GM19099 (cell line): ENCODE data around the gene COA1.

Source experiments
- POLR2A ChIP-seq: IDR thresholded peaks from 3 replicates; pipeline ENCODE4 v1.6.1; 2011; ENCODE audit warnings: low read depth; ENCODE audit not compliant: insufficient read length; ENCODE audit errors: extremely low read depth

The COA1 gene

GRCh38 chr7:43650457-43651052 lies 78.8 kb downstream of the COA1 start:
- no peak for TF ChIP-seq POLR2A

GRCh38 chr7:43649755-43650274 lies 79.5 kb downstream of the COA1 start:
- TF ChIP-seq POLR2A, result peak; percentile 47

DNA sequence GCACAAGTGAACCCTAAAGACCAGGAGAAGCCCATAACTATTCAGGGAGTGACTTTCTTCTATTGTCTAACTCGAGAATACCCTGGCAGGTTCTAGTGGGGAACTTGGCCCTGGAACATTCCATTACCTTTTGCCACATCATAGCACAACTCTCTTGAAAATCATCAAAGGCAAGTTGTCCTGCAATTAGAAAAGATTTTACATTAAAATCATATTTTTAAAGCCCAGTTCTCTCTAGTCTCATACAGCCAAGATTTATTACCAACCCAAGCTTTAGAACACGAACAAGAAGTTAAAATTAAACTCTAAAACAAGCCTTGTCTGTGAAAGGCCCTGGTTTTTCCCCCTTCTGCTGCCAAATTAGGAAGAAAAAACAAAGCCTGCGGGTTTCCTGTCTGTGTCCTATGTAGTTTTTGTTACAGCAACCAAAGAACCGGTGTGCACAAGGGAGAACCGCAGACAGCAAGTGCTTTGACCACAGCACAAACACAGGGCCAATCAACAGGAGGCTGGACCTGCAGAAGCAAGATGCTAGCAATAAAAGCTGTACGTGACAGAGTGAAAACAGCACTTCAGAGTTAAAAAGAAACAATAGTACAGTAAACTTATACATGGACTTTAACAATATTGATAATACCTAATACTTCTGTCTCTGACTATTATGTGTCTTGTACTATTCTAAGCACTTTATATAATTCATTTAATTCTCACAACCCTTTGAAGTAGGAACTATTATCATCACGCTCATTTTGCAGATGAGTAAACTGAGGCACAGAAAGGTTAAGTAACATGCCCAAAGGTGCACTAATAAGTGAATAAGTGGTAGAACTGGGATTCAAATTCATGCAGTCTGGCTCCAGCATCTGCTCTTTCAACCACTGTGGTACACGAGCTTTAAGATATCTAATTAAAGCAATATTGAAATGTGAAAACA lies 80.6 kb downstream of the COA1 start:
- TF ChIP-seq POLR2A, result peak; percentile 56

DNA sequence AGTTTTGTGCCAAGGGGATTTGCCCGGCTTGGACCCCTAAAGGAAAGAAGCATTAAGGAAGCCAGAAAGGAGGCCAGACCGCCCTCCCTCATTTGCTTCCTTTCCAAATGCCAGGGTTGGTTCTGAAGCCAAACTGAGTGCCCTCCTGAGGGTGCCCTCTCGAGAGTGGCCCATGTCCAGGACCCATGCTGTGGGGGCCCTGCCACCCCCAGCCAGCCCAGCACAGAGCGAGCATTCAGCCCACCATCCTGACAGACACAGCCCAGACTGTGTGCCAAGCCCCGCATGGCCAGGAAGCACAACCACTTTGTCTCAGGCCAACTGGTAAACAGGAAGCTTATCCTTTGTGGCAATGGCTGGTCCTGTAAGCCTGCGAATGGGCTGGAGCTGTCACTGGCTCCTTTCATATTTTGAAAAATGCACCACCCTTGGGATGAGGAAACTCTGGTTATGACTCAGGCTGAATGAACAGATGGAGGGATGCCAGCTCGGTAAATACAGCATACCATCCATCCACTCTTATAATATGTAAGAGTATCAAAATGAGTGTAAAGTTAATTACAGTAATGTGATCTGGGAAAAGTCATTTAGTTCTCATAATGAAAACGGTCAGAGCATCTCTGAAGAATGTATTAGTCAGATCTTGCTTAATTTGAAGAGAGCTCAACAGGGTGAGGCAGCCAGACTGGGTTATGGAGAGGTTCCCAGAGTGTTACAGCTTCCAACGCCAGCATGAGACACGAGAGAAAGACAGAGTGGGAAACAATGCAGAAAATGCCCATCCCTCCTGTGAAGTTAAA lies 81.5 kb downstream of the COA1 start:
- TF ChIP-seq POLR2A, result peak; percentile 39

DNA sequence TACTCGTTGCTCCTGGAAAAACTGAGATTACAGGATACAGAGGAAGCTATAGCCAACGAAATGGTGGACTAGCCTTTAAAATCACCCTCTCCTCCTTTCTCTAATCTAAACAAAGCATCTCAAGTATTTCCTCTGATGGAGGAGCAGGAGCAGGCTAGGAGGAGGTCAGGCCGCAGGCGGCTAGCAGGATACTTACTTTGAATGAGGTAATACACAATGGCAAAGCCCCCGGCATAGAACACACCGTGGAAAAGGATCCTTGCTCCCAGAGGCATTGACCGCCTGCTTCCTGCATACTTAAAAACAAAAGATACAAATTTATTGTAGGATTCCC lies 82.0 kb downstream of the COA1 start:
- TF ChIP-seq POLR2A, result no peak

GRCh38 chr7:43646603-43647338 lies 82.6 kb downstream of the COA1 start:
- no peak for TF ChIP-seq POLR2A

GRCh38 chr7:43645699-43646226 lies 83.6 kb downstream of the COA1 start:
- TF ChIP-seq POLR2A, result no peak

GRCh38 chr7:43643846-43644245 lies 85.5 kb downstream of the COA1 start:
- no peak for TF ChIP-seq POLR2A

GRCh38 chr7:43642897-43643630 lies 86.3 kb downstream of the COA1 start:
- TF ChIP-seq POLR2A, result peak; percentile 15

DNA sequence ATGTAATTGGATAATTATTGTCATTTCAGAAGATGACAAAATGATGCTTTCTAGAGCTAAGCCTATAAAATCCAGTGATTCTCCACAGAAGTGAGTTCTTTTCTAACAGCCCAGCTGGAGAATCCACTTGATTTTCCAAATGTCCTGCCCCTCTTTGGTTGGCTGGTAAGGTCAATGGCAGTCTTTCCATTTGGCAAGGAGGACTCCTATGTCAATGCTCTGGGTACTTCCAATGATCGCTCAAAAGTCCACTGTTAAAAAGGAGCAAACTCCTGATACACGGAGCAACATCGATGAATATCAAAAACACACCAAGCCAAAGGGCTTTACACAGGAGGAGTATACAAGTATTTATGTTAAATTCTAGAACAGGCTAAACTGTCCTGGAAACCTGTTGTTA lies 88.6 kb downstream of the COA1 start:
- no peak for TF ChIP-seq POLR2A

DNA sequence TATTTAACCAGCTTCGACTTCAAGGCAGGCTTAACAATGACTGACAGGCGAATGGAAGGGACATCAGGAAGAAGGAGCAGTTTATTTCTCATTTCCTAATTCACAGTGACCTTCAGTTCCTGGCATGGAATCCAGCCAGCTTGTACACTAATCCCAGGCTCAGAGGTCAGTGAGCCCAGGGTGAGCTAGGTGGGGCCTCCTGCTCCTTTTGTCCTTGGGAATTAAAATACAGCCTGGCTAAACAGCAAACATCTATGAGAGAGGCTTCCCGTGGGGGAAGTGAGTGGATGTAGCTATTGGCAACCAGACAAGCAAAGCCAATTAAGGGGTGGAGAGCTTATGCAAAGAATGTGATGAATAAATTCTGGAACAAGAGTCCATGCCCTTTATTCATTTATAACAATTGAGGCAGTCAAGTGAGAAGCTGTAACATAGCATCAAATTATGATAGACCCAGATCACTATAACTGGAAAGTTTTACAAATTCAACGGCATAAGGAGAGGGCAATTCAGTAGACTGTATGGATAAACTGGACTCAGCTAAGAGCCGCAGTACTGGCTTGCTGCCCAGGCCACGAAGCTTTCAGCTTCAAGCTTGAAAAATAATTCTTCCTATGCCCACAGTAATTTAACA lies 89.3 kb downstream of the COA1 start:
- no peak for TF ChIP-seq POLR2A

GRCh38 chr7:43637114-43637806 lies 92.1 kb downstream of the COA1 start:
- no peak for TF ChIP-seq POLR2A

DNA sequence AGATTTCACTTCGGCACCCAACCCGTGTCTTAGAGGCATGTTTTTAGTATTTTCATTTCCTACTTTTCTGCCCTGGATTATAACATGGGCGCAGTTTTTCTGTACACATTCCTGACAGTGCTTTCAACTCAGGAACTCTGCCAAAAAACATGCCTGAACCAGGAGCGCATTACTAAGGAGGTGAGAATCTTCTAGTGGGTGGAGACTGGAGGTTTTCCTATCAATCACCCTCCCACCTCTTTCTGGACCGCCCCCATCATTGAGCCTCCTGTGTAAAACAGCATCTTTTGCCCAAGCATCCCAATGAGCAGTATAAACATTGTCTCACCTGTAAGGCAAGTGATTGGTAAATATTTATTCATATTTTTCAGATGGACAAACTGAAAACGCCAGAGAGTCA lies 93.2 kb downstream of the COA1 start:
- TF ChIP-seq POLR2A, result no peak
